GM12878 (cell line): ENCODE data around the gene DDTL. TPM values are rescaled to one million over a fixed set of nuclear protein-coding genes. Genes with fewer than 3 reads are reported as not detected.

Experiments used
- ATAC-seq: fragments of 200-7000 bp; cut with Tn5 transposase; 3 replicates; pipeline ENCODE4 v1.9.1; 2020; ENCODE audit warnings: mild to moderate bottlenecking, moderate library complexity
- BruUV-seq: library from RNA; stranded (reverse); fragments of 400-500 nt; replicated peaks from 2 replicates; lab custom pipeline; 2021; lab: Mats Ljungman, UMichigan
- CTCF ChIA-PET: fragments of 300-600 bp; sonication (Branson Sonifier 250); formaldehyde crosslinking; extraction: SDS; loops from one replicate; lab custom pipeline; 2021; ENCODE audit warnings: inconsistent platforms; lab: Yijun Ruan, JAX
- POLR2A ChIA-PET: fragments of 350-600 bp; formaldehyde crosslinking; extraction: SDS; loops from one replicate; lab custom pipeline; 2021; ENCODE audit warnings: inconsistent platforms; lab: Charles Lee
- RAD21 ChIA-PET: fragments of 300-600 bp; sonication (Branson Sonifier 250); formaldehyde crosslinking; loops from one replicate; lab custom pipeline; 2023; ENCODE audit warnings: antibody characterized with exemption; ENCODE audit not compliant: unreplicated experiment; lab: Charles Lee
- SMC1A ChIA-PET: fragments of 300-600 bp; sonication (Branson Sonifier 250); formaldehyde crosslinking; loops from one replicate; lab custom pipeline; 2023; ENCODE audit not compliant: unreplicated experiment, uncharacterized antibody; lab: Charles Lee
- DNase-seq: peaks from one replicate; pipeline ENCODE4 v3.0.0-alpha.2; 2011; ENCODE audit warnings: low read depth, low spot score
- FAIRE-seq: peaks from 3 replicates; lab custom pipeline; 2011; peaks lifted over from hg19 to GRCh38; lab: Jason Lieb, UNC
- H2AFZ ChIP-seq: 2 replicates; pipeline ENCODE4 v1.6.0; 2011; ENCODE audit warnings: low read depth, low read length, control low read depth; ENCODE audit not compliant: control insufficient read depth
- H3K27ac ChIP-seq: 2 replicates; pipeline ENCODE4 v1.5.1; 2011; ENCODE audit warnings: control low read depth; ENCODE audit not compliant: control insufficient read depth, insufficient read depth
- H3K27me3 ChIP-seq, 2 experiments: replicated peaks in 1 of 2; 2 replicates each; pipeline versions ENCODE4 v1.6.0 to v1.6.1; 2011; ENCODE audit warnings: low read length in 1 of 2; ENCODE audit not compliant: control insufficient read depth in 2 of 2, insufficient read depth in 2 of 2
- H3K36me3 ChIP-seq, 2 experiments: 2 replicates each; pipeline ENCODE4 v1.5.1; 2011; ENCODE audit warnings: low read length in 1 of 2; ENCODE audit not compliant: control insufficient read depth in 2 of 2, insufficient read depth in 2 of 2
- H3K4me1 ChIP-seq: 2 replicates; pipeline ENCODE4 v1.6.1; 2011; ENCODE audit warnings: mild to moderate bottlenecking, low read length, moderate library complexity, mixed read lengths; ENCODE audit not compliant: control insufficient read depth, insufficient read depth
- H3K4me2 ChIP-seq: 2 replicates; pipeline ENCODE4 v1.6.0; 2011; ENCODE audit warnings: control low read depth; ENCODE audit not compliant: control insufficient read depth, insufficient read depth
- H3K4me3 ChIP-seq: fragments of 200-600 bp; sonication (generic); 2 replicates; pipeline ENCODE4 v1.5.1; 2016
- H3K79me2 ChIP-seq: 2 replicates; pipeline ENCODE4 v1.6.0; 2011; ENCODE audit warnings: low read length; ENCODE audit not compliant: control insufficient read depth, insufficient read depth
- H3K9ac ChIP-seq: 2 replicates; pipeline ENCODE4 v1.8.0; 2011; ENCODE audit warnings: low read length, control low read depth, mixed read lengths; ENCODE audit not compliant: control insufficient read depth, insufficient read depth
- H3K9me3 ChIP-seq: replicated peaks from 3 replicates; pipeline ENCODE4 v1.5.1; 2011; ENCODE audit warnings: mild to moderate bottlenecking, low read length; ENCODE audit not compliant: control insufficient read depth, insufficient read depth
- H4K20me1 ChIP-seq: 2 replicates; pipeline ENCODE4 v1.6.0; 2011; ENCODE audit not compliant: control insufficient read depth, insufficient read depth
- KDM1A ChIP-seq: fragments of 200-600 bp; sonication (generic); IDR thresholded peaks from 2 replicates; pipeline ENCODE4 v1.6.1; 2016; ENCODE audit warnings: borderline replicate concordance
- NFIC ChIP-seq: IDR thresholded peaks from 2 replicates; pipeline ENCODE4 v1.6.1; 2012; ENCODE audit warnings: low read depth, mild to moderate bottlenecking, inconsistent platforms, low read length, moderate library complexity
- PML ChIP-seq: IDR thresholded peaks from 2 replicates; pipeline ENCODE4 v1.6.1; 2012; ENCODE audit warnings: low read length, inconsistent platforms
- POLR2A ChIP-seq: IDR thresholded peaks from 2 replicates; pipeline ENCODE4 v1.6.1; 2011; ENCODE audit warnings: low read depth, mild to moderate bottlenecking, low read length
- SREBF1 ChIP-seq: IDR thresholded peaks from 2 replicates; pipeline ENCODE4 v1.6.1; 2012; ENCODE audit warnings: mild to moderate bottlenecking, low read length
- SRF ChIP-seq, 2 experiments: IDR thresholded peaks; 2 replicates each; pipeline ENCODE4 v1.6.1; 2011; ENCODE audit warnings: low read depth in 2 of 2, low read length in 2 of 2, mild to moderate bottlenecking in 1 of 2, moderate library complexity in 1 of 2
- TBL1XR1 ChIP-seq: IDR thresholded peaks from 2 replicates; pipeline ENCODE4 v1.6.1; 2012; ENCODE audit warnings: low read depth, low read length, improper control_type of control experiment
- WGBS: methylation state at CpG from one replicate; pipeline ENCODE4 v1.1.6; 2016; ENCODE audit warnings: low lambda C conversion rate; ENCODE audit not compliant: insufficient replicate concordance, insufficient coverage; ENCODE audit errors: missing lambda C conversion rate; 5-methylcytosine and 5-hydroxymethylcytosine counted together
- in situ Hi-C: fragments of 300-500 bp; cut with MboI; formaldehyde crosslinking; loops from 9 replicates; pipeline ENCODE4 v1.14.3; 2018; ENCODE audit warnings: mixed read lengths
- intact Hi-C: fragments of 100-400 bp; cut with micrococcal nuclease; formaldehyde crosslinking; loops from one replicate; pipeline ENCODE4 v1.14.2; 2022; ENCODE audit not compliant: unreplicated experiment
- polyA plus RNA-seq, 11 experiments: library from polyadenylated mRNA; depleted of rRNA in 4 of 11; unstranded in 6 of 11; stranded (reverse) in 5 of 11; fragments of >200 nt; fragmentation: Nextera tagmentation in 4 of 11; fragmentation: Illumina TruSeq in 1 of 11; extraction: Ambion mirVana in 4 of 11; extraction: Trizol in 1 of 11; gene quantifications; 1 replicate in 1 of 11; 2 replicates in 10 of 11; pipeline versions ENCODE4 v1.2.1 to v1.2.3, GENCODE V29; 2011 to 2016; ENCODE audit warnings: inconsistent platforms in 2 of 11, missing spikeins in 2 of 11, low read depth in 1 of 11
- total RNA-seq, 4 experiments: library from RNA; depleted of rRNA in 3 of 4; stranded (reverse); fragments of >200 nt in 3 of 4; fragmentation: Illumina TruSeq in 1 of 4; extraction: Trizol in 1 of 4; gene quantifications; 2 replicates each; pipeline versions ENCODE4 v1.2.1 to v1.2.3, GENCODE V29; 2013 to 2021
- TF ChIP-seq, protein P1 (sequence below): IDR thresholded peaks from 2 replicates; pipeline ENCODE4 v1.6.1; 2011; ENCODE audit warnings: borderline replicate concordance, low read depth, mild to moderate bottlenecking, moderate library complexity, low read length; ENCODE audit not compliant: insufficient read depth, poor library complexity, severe bottlenecking

The DDTL gene
- total and polyA plus RNA-seq, 10 of the 15 experiments (the other 5 are each of a cell fraction or from before 2014, with no cell fraction given), result 0.05 to 4.0 (median 1.4) TPM; not detected in 3

DNA sequence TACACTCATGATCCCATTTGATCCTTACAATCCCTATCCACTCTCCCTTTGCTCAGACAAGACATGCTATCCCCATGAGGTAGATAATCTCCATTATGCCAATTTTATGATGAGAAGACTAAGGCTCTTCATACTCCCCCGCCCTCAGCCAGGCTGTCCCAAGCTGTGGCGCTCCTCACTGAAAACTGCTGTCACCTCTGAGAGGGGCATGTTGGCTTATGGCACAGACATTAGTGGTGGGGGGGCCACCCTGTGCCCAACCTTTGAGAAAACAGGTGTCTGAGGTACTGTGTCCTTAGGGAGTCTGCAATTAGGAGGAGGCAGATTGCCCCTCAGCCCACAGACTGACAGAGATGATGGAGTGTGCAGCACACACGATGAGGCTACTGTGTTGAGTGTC is 2.4 kb downstream of the DDTL start:
- peaks cover 13% of the 10 kb centered on the region for H3K79me2 ChIP-seq
- 0 out of 2 replicates have a peak, but pooled peaks have one; percentile 26 for TF ChIP-seq POLR2A
- no peak for TF ChIP-seq SREBF1
- H3K4me2 ChIP-seq, result no peak overlapping the region
- H4K20me1 ChIP-seq, result no peaks in the 10 kb centered on the region; the same call in 1 of the 2 replicates
- H3K9ac ChIP-seq, result no peak overlapping the region
- WGBS, result 100% methylated on average over 3 of the region's 3 CpGs
- ChIA-PET POLR2A (no interaction called here), CTCF (no interaction called here), RAD21 (no interaction called here), SMC1A (no interaction called here)
- in situ Hi-C loops (no loop called here), intact Hi-C loops (no loop called here)
- FAIRE-seq, result no peak
- H3K27me3 ChIP-seq, result no peaks in the 10 kb centered on the region
- no peak for ATAC-seq
- no peaks in the 10 kb centered on the region for H3K4me1 ChIP-seq
- no peak overlapping the region for H3K4me3 ChIP-seq
- H3K27ac ChIP-seq, result no peak overlapping the region
- H3K36me3 ChIP-seq, result peaks cover 11 to 25% of the 10 kb centered on the region in 2 experiments
- no TSS peak for BruUV-seq
- DNase-seq, result no peak
- H2AFZ ChIP-seq, result no peak overlapping the region
- H3K9me3 ChIP-seq, result no peaks in the 10 kb centered on the region; the same call in 1 of the 3 replicates

DNA sequence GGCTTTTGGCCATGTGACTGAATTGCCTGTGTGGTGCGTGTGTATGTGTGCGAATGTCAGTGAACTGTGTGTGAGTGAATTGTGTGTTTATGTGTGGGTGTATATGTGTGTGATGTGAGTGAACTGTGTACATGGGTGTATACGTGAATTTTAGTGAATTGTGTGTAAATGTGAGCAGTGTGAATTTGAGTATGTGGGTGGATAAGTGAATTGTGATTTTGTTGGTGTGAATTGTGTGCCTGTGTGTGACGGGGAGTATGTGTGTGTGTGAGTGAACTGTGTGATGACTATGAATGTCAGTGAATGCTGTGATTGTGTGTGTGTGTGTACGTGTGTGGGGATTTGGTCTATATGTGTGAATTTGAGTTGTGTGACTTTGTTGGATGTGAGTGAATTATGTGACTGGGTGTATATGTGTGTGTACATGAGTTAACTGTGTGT is 3.5 kb downstream of the DDTL start:
- no peaks in the 10 kb centered on the region; the same call in 1 of the 3 replicates for H3K9me3 ChIP-seq
- TF ChIP-seq TBL1XR1, result no peak
- peak; percentile 38; the same call in 1 of the 2 replicates for TF ChIP-seq NFIC
- peak; percentile 37; the same call in 1 of the 2 replicates for TF ChIP-seq PML
- no peak for TF ChIP-seq SRF (IDR thresholded peaks at IDR 0.05; ENCODE audit: low read depth in 2 of 2, low read length in 2 of 2)
- no peak for TF ChIP-seq KDM1A
- TF ChIP-seq, protein P1, sequence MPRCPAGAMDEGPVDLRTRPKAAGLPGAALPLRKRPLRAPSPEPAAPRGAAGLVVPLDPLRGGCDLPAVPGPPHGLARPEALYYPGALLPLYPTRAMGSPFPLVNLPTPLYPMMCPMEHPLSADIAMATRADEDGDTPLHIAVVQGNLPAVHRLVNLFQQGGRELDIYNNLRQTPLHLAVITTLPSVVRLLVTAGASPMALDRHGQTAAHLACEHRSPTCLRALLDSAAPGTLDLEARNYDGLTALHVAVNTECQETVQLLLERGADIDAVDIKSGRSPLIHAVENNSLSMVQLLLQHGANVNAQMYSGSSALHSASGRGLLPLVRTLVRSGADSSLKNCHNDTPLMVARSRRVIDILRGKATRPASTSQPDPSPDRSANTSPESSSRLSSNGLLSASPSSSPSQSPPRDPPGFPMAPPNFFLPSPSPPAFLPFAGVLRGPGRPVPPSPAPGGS, result peak; percentile 73
- no peak overlapping the region for H3K9ac ChIP-seq
- H3K27ac ChIP-seq, result no peak overlapping the region
- ChIA-PET CTCF (no interaction called here), RAD21 (no interaction called here), POLR2A (no interaction called here), SMC1A (no interaction called here)
- peaks cover 13% of the 10 kb centered on the region for H3K79me2 ChIP-seq
- intact Hi-C loops (loop anchor here (5.0 kb wide), 1 partner anchor 43 kb away; no protein-coding TSS in a partner anchor), in situ Hi-C loops (loop anchor here (5.0 kb wide), 1 partner anchor 43 kb away; no protein-coding TSS in a partner anchor)
- WGBS, result 97% methylated on average over 5 of the region's 5 CpGs
- DNase-seq (no peak), ATAC-seq (no peak), FAIRE-seq (no peak)
- H3K4me1 ChIP-seq, result no peaks in the 10 kb centered on the region
- H3K27me3 ChIP-seq, result no peaks in the 10 kb centered on the region
- H4K20me1 ChIP-seq, result no peaks in the 10 kb centered on the region; the same call in 1 of the 2 replicates
- H2AFZ ChIP-seq, result no peak overlapping the region
- H3K4me2 ChIP-seq, result no peak overlapping the region
- H3K4me3 ChIP-seq, result no peak overlapping the region
- H3K36me3 ChIP-seq, result peaks cover 11 to 25% of the 10 kb centered on the region in 2 experiments
- BruUV-seq, result no TSS peak
